Cerebellar nuclear complex (tissue), 1 donor: Measurements from ENCODE around the gene GRM7.

Experiments
- DNase-seq, 2 experiments: peaks; one replicate each; lab custom pipeline; 2025; lab: John Stamatoyannopoulos, UW

Gene GRM7

GRCh38 chr3:7658294-7658693 lies 797.4 kb downstream of the GRM7 start:
- no peak for DNase-seq

- no peak for DNase-seq
Observed at GRCh38 chr3:7659079-7659478, 798.2 kb downstream of the GRM7 start.

- DNase-seq, result no peak
Observed at GRCh38 chr3:7663771-7664170, 802.9 kb downstream of the GRM7 start.

- no peak for DNase-seq
Observed at GRCh38 chr3:7667774-7668173, 806.9 kb downstream of the GRM7 start.

- no peak for DNase-seq
Observed at GRCh38 chr3:7669641-7670040, 808.7 kb downstream of the GRM7 start.

GRCh38 chr3:7678521-7678920 lies 817.6 kb downstream of the GRM7 start:
- no peak for DNase-seq

GRCh38 chr3:7682822-7683229 lies 821.9 kb downstream of the GRM7 start:
- DNase-seq, result no peak

GRCh38 chr3:7683426-7683825 lies 822.5 kb downstream of the GRM7 start:
- DNase-seq, result no peak

GRCh38 chr3:7684182-7684715 lies 823.3 kb downstream of the GRM7 start:
- DNase-seq, result no peak

GRCh38 chr3:7687428-7688147 lies 826.7 kb downstream of the GRM7 start:
- DNase-seq, result no peak

GRCh38 chr3:7692866-7693265 lies 832.0 kb downstream of the GRM7 start:
- DNase-seq, result no peak

- no peak for DNase-seq
Observed at GRCh38 chr3:7693976-7694375, 833.1 kb downstream of the GRM7 start.

GRCh38 chr3:7695049-7695448 lies 834.1 kb downstream of the GRM7 start:
- DNase-seq, result no peak

GRCh38 chr3:7696320-7696719 lies 835.4 kb downstream of the GRM7 start:
- DNase-seq, result no peak

GRCh38 chr3:7697548-7697947 lies 836.6 kb downstream of the GRM7 start:
- no peak for DNase-seq

- DNase-seq, result no peak
Observed at GRCh38 chr3:7700539-7700938, 839.6 kb downstream of the GRM7 start.

- DNase-seq, result no peak
Observed at GRCh38 chr3:7700977-7701376, 840.1 kb downstream of the GRM7 start.

- no peak for DNase-seq
Observed at GRCh38 chr3:7707187-7707586, 846.3 kb downstream of the GRM7 start.

- no peak for DNase-seq
Observed at GRCh38 chr3:7709376-7710082, 848.6 kb downstream of the GRM7 start.

GRCh38 chr3:7710284-7710683 lies 849.4 kb downstream of the GRM7 start:
- no peak for DNase-seq

- no peak for DNase-seq
Observed at GRCh38 chr3:7713724-7714123, 852.8 kb downstream of the GRM7 start.

- no peak for DNase-seq
Observed at GRCh38 chr3:7720649-7721297, 859.9 kb downstream of the GRM7 start.

- DNase-seq, result no peak
Observed at GRCh38 chr3:7721869-7722268, 861.0 kb downstream of the GRM7 start.
